Transverse colon (tissue), 3 donors: Measurements from ENCODE around the gene BCAS1.

ENCODE experiments used
- CTCF ChIP-seq, 5 experiments: fragments of 200-600 bp in 3 of 5; fragments of 450-650 bp in 2 of 5; sonication (generic) in 3 of 5; IDR thresholded peaks; 1 replicate in 2 of 5; 2 replicates in 3 of 5; pipeline ENCODE4 v1.5.1; 2016 to 2017; ENCODE audit warnings: antibody characterized with exemption in 5 of 5, inconsistent platforms in 3 of 5, mild to moderate bottlenecking in 2 of 5, moderate library complexity in 1 of 5
- EP300 ChIP-seq: sonication (generic); formaldehyde crosslinking; IDR thresholded peaks from one replicate; pipeline ENCODE4 v1.6.1; 2017; ENCODE audit warnings: antibody characterized with exemption, low read depth
- POLR2A ChIP-seq: fragments of 450-650 bp; IDR thresholded peaks from one replicate; pipeline ENCODE4 v1.6.1; 2016; ENCODE audit warnings: antibody characterized with exemption, mild to moderate bottlenecking, moderate library complexity

GRCh38 chr20:53927990-53928389 lies 142.4 kb downstream of the BCAS1 start:
- TF ChIP-seq CTCF (IDR thresholded peaks at IDR 0.05) (no peak), EP300 (no peak), POLR2A (no peak)
